IMR-90 (cell line): ENCODE results near the gene CYP46A1. TPM values are rescaled to one million over a fixed set of nuclear protein-coding genes. Genes with fewer than 3 reads are reported as not detected.

ENCODE experiments used
- ATAC-seq: fragments of 200-7000 bp; cut with Tn5 transposase; 2 replicates; pipeline ENCODE4 v1.9.1; 2020; ENCODE audit warnings: low read depth, mild to moderate bottlenecking, moderate library complexity
- BruUV-seq: library from RNA; stranded (reverse); fragments of 400-500 nt; replicated peaks from 2 replicates; lab custom pipeline; 2021; lab: Mats Ljungman, UMichigan
- CTCF ChIA-PET: fragments of 300-600 bp; formaldehyde crosslinking; extraction: SDS; loops from one replicate; lab custom pipeline; 2021; ENCODE audit warnings: antibody characterized with exemption; lab: Yijun Ruan, JAX
- POLR2A ChIA-PET: fragments of 300-600 bp; sonication (Branson Sonifier 250); formaldehyde crosslinking; loops from one replicate; lab custom pipeline; 2022; ENCODE audit warnings: antibody characterized with exemption; ENCODE audit not compliant: unreplicated experiment; lab: Charles Lee
- DNase-seq: peaks from one replicate; pipeline ENCODE4 v3.0.0; 2013
- H2AFZ ChIP-seq: replicated peaks from 2 replicates; pipeline ENCODE3; 2013; ENCODE audit warnings: low read length, mild to moderate bottlenecking; ENCODE audit not compliant: poor library complexity
- H2AK5ac ChIP-seq: 2 replicates; pipeline ENCODE4 v1.6.1; 2013; ENCODE audit warnings: low read depth, low read length, inconsistent platforms
- H2AK9ac ChIP-seq: replicated peaks from 2 replicates; pipeline ENCODE3; 2013; ENCODE audit warnings: mild to moderate bottlenecking, low read depth, low read length, moderate library complexity; ENCODE audit not compliant: poor library complexity
- H2BK120ac ChIP-seq: 2 replicates; pipeline ENCODE4 v1.6.1; 2013; ENCODE audit warnings: low read depth, low read length, inconsistent platforms
- H2BK15ac ChIP-seq: 3 replicates; pipeline ENCODE4 v1.6.1; 2013; ENCODE audit warnings: low read depth, low read length, inconsistent platforms
- H2BK20ac ChIP-seq: 2 replicates; pipeline ENCODE4 v1.6.1; 2013; ENCODE audit warnings: low read depth, mild to moderate bottlenecking, inconsistent platforms, low read length, moderate library complexity
- H2BK5ac ChIP-seq: 2 replicates; pipeline ENCODE4 v1.6.1; 2013; ENCODE audit warnings: mild to moderate bottlenecking, low read depth, low read length, inconsistent platforms; ENCODE audit not compliant: poor library complexity, severe bottlenecking
- H3K14ac ChIP-seq: replicated peaks from 2 replicates; pipeline ENCODE4 v1.6.1; 2013; ENCODE audit warnings: low read depth, low read length, inconsistent platforms
- H3K18ac ChIP-seq: 2 replicates; pipeline ENCODE4 v1.6.1; 2013; ENCODE audit warnings: low read depth, low read length, control low read depth
- H3K23ac ChIP-seq: 2 replicates; pipeline ENCODE4 v1.6.1; 2013; ENCODE audit warnings: low read depth, low read length, inconsistent platforms
- H3K27ac ChIP-seq: 2 replicates; pipeline ENCODE4 v1.5.1; 2013; ENCODE audit warnings: mild to moderate bottlenecking, control low read depth, low read length; ENCODE audit not compliant: insufficient read depth
- H3K27me3 ChIP-seq: 2 replicates; pipeline ENCODE4 v1.6.1; 2013; ENCODE audit warnings: low read length; ENCODE audit not compliant: control insufficient read depth, insufficient read depth
- H3K36me3 ChIP-seq: 2 replicates; pipeline ENCODE4 v1.6.1; 2013; ENCODE audit warnings: low read length, mixed read lengths; ENCODE audit not compliant: control insufficient read depth, insufficient read depth
- H3K4ac ChIP-seq: 2 replicates; pipeline ENCODE4 v1.6.1; 2013; ENCODE audit warnings: low read depth, low read length, inconsistent platforms
- H3K4me1 ChIP-seq: 2 replicates; pipeline ENCODE4 v1.6.1; 2013; ENCODE audit warnings: low read length, mixed read lengths; ENCODE audit not compliant: control insufficient read depth, insufficient read depth
- H3K4me2 ChIP-seq: 2 replicates; pipeline ENCODE4 v1.6.1; 2013; ENCODE audit warnings: low read depth, mild to moderate bottlenecking, control low read depth, low read length, moderate library complexity
- H3K4me3 ChIP-seq: 2 replicates; pipeline ENCODE4 v1.5.1; 2013; ENCODE audit warnings: low read depth, mild to moderate bottlenecking, control low read depth, low read length, moderate library complexity; ENCODE audit not compliant: insufficient read depth
- H3K56ac ChIP-seq: 2 replicates; pipeline ENCODE4 v1.6.1; 2013; ENCODE audit warnings: low read length, inconsistent platforms; ENCODE audit not compliant: insufficient read depth; ENCODE audit errors: extremely low read depth
- H3K79me1 ChIP-seq, 2 experiments: 2 replicates each; pipeline ENCODE4 v1.6.1; 2013; ENCODE audit warnings: low read length in 2 of 2, inconsistent platforms in 1 of 2, low read depth in 1 of 2
- H3K9ac ChIP-seq: 2 replicates; pipeline ENCODE4 v1.6.1; 2013; ENCODE audit warnings: low read depth, low read length, control low read depth
- H3K9me1 ChIP-seq: 2 replicates; pipeline ENCODE4 v1.6.1; 2013; ENCODE audit warnings: low read length, inconsistent platforms; ENCODE audit not compliant: insufficient read depth
- H3K9me3 ChIP-seq: 2 replicates; pipeline ENCODE4 v1.6.1; 2013; ENCODE audit warnings: low read length; ENCODE audit not compliant: control insufficient read depth, insufficient read depth
- H4K20me1 ChIP-seq: 2 replicates; pipeline ENCODE4 v1.6.1; 2013; ENCODE audit warnings: low read length, inconsistent platforms; ENCODE audit not compliant: insufficient read depth
- H4K5ac ChIP-seq: 2 replicates; pipeline ENCODE4 v1.6.1; 2013; ENCODE audit warnings: mild to moderate bottlenecking, low read depth, low read length, control low read depth
- H4K8ac ChIP-seq, 2 experiments: 2 replicates each; pipeline ENCODE4 v1.6.1; 2013; ENCODE audit warnings: low read depth in 2 of 2, low read length in 2 of 2, control low read depth in 1 of 2, inconsistent platforms in 1 of 2
- H4K91ac ChIP-seq: 2 replicates; pipeline ENCODE4 v1.6.1; 2013; ENCODE audit warnings: low read depth, low read length, inconsistent platforms; ENCODE audit not compliant: insufficient read depth
- BHLHE40 ChIP-seq: fragments of 150-350 bp; IDR thresholded peaks from 2 replicates; pipeline ENCODE4 v1.6.1; 2016; ENCODE audit warnings: mild to moderate bottlenecking, low read depth, low read length
- MAFK ChIP-seq: IDR thresholded peaks from 2 replicates; pipeline ENCODE4 v1.6.1; 2012; ENCODE audit warnings: low read depth, low read length, improper control_type of control experiment
- MAZ ChIP-seq: IDR thresholded peaks from 2 replicates; pipeline ENCODE4 v1.6.1; 2012; ENCODE audit warnings: low read depth, mild to moderate bottlenecking, low read length, improper control_type of control experiment, moderate library complexity, borderline replicate concordance
- NFE2L2 ChIP-seq: fragments of 150-350 bp; IDR thresholded peaks from 2 replicates; pipeline ENCODE4 v1.6.1; 2016; ENCODE audit warnings: low read depth, mild to moderate bottlenecking, low read length
- POLR2A ChIP-seq: IDR thresholded peaks from 2 replicates; pipeline ENCODE4 v1.6.1; 2012; ENCODE audit warnings: mild to moderate bottlenecking, low read depth, low read length
- RAD21 ChIP-seq: IDR thresholded peaks from 2 replicates; pipeline ENCODE4 v1.6.1; 2012; ENCODE audit warnings: low read length, improper control_type of control experiment
- RCOR1 ChIP-seq: IDR thresholded peaks from 2 replicates; pipeline ENCODE4 v1.6.1; 2012; ENCODE audit warnings: mild to moderate bottlenecking, low read length, improper control_type of control experiment; ENCODE audit not compliant: insufficient replicate concordance
- RFX5 ChIP-seq: IDR thresholded peaks from 2 replicates; pipeline ENCODE4 v1.8.0; 2012; ENCODE audit warnings: low read depth, mild to moderate bottlenecking, low read length, moderate library complexity
- WGBS, 2 experiments: methylation state at CpG; one replicate each; pipeline versions ENCODE4 v1.1.5 to v1.1.7; 2013; ENCODE audit warnings: missing lambda C conversion rate in 2 of 2; ENCODE audit not compliant: insufficient read length in 1 of 2; ENCODE audit errors: extremely low coverage in 2 of 2; 5-methylcytosine and 5-hydroxymethylcytosine counted together
- dilution Hi-C: fragments of 300-500 bp; cut with HindIII; formaldehyde crosslinking; loops from one replicate; pipeline ENCODE4 v1.14.3; 2018; ENCODE audit warnings: low sequenced_read_pairs; ENCODE audit not compliant: unreplicated experiment
- in situ Hi-C: fragments of 300-500 bp; cut with MboI; formaldehyde crosslinking; loops from 3 replicates; pipeline ENCODE4 v1.14.3; 2019; ENCODE audit warnings: low sequenced_read_pairs, inconsistent platforms, mixed read lengths
- intact Hi-C: fragments of 100-400 bp; cut with micrococcal nuclease; formaldehyde crosslinking; loops from 2 replicates; pipeline ENCODE4 v1.10.0; 2022
- polyA plus RNA-seq, 3 experiments: library from polyadenylated mRNA; depleted of rRNA; stranded (reverse); fragments of >200 nt; gene quantifications; 2 replicates each; pipeline ENCODE4 v1.2.3, GENCODE V29; 2012; ENCODE audit warnings: low replicate concordance in 1 of 3
- total RNA-seq: library from RNA; depleted of rRNA; stranded (reverse); fragments of >200 nt; gene quantifications from 2 replicates; pipeline ENCODE4 v1.2.3, GENCODE V29; 2012
- TF ChIP-seq, protein P1 (sequence below): fragments of 150-350 bp; IDR thresholded peaks from 2 replicates; pipeline ENCODE4 v1.6.1; 2016; ENCODE audit warnings: low read depth, mild to moderate bottlenecking, low read length, moderate library complexity, borderline replicate concordance
- TF ChIP-seq, protein P2 (sequence below): conservative IDR thresholded peaks from 2 replicates; pipeline ENCODE4 v1.5.1; 2012; ENCODE audit warnings: mild to moderate bottlenecking, low read depth, low read length, improper control_type of control experiment
- TF ChIP-seq, protein P3 (sequence below): fragments of 150-350 bp; IDR thresholded peaks from 2 replicates; pipeline ENCODE4 v1.6.1; 2017; ENCODE audit warnings: mild to moderate bottlenecking, antibody characterized with exemption, low read length, low read depth

CYP46A1 gene
- total and polyA plus RNA-seq, 2 of the 4 experiments (the other 2 are of a cell fraction), result 0.18 to 0.31 TPM

DNA sequence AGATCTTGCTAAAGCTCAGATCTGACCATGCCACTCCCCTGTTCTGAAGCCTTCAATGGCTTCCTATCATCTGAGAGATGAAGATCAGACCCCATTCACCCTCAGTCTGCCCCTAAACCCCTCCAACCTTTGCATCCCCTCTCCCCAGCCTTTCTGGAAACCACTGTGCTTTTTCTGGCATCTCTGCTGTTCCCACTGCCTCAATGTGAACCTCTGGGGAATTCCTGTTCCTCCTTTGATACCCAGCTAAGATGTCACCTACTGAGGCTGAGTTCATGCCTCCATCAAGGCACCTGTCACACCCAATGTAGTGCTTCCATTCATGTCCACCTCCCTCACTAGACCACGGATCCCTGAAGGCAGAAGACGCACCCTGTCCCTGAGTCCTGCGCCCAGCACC is 19.3 kb downstream of the CYP46A1 start:
- Histone ChIP-seq H3K79me1 (no peaks in the 10 kb centered on the region), H4K91ac (no peak overlapping the region), H3K4me1 (no peaks in the 10 kb centered on the region), H3K4me3 (no peak overlapping the region), H3K18ac (no peak overlapping the region), H3K4ac (no peak overlapping the region), H2BK15ac (no peak overlapping the region), H3K36me3 (no peaks in the 10 kb centered on the region), H3K4me2 (no peak overlapping the region), H3K9me1 (no peaks in the 10 kb centered on the region), H3K27me3 (peaks cover 8% of the 10 kb centered on the region; the same call in 1 of the 2 replicates), H2BK5ac (no peak overlapping the region), H2BK20ac (no peak overlapping the region), H4K5ac (no peak overlapping the region), H4K8ac (no peak overlapping the region), H3K23ac (no peak overlapping the region), H3K9me3 (peaks cover 10% of the 10 kb centered on the region), H2AFZ (no peak overlapping the region), H3K14ac (no peak overlapping the region), H3K9ac (no peak overlapping the region), H3K56ac (no peak overlapping the region), H2AK5ac (no peak overlapping the region), H4K20me1 (no peaks in the 10 kb centered on the region), H2BK120ac (no peak overlapping the region), H2AK9ac (no peak overlapping the region), H3K27ac (no peak overlapping the region)
- CTCF ChIA-PET, result no interaction called here
- intact Hi-C loops (no loop called here), in situ Hi-C loops (no loop called here), dilution Hi-C loops (no loop called here)
- TF ChIP-seq MAZ, result no peak
- TF ChIP-seq BHLHE40, result no peak
- TF ChIP-seq MAFK, result no peak
- TF ChIP-seq, protein P1, sequence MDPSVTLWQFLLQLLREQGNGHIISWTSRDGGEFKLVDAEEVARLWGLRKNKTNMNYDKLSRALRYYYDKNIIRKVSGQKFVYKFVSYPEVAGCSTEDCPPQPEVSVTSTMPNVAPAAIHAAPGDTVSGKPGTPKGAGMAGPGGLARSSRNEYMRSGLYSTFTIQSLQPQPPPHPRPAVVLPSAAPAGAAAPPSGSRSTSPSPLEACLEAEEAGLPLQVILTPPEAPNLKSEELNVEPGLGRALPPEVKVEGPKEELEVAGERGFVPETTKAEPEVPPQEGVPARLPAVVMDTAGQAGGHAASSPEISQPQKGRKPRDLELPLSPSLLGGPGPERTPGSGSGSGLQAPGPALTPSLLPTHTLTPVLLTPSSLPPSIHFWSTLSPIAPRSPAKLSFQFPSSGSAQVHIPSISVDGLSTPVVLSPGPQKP, result no peak
- TF ChIP-seq RFX5, result no peak
- TF ChIP-seq, protein P2, sequence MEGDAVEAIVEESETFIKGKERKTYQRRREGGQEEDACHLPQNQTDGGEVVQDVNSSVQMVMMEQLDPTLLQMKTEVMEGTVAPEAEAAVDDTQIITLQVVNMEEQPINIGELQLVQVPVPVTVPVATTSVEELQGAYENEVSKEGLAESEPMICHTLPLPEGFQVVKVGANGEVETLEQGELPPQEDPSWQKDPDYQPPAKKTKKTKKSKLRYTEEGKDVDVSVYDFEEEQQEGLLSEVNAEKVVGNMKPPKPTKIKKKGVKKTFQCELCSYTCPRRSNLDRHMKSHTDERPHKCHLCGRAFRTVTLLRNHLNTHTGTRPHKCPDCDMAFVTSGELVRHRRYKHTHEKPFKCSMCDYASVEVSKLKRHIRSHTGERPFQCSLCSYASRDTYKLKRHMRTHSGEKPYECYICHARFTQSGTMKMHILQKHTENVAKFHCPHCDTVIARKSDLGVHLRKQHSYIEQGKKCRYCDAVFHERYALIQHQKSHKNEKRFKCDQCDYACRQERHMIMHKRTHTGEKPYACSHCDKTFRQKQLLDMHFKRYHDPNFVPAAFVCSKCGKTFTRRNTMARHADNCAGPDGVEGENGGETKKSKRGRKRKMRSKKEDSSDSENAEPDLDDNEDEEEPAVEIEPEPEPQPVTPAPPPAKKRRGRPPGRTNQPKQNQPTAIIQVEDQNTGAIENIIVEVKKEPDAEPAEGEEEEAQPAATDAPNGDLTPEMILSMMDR, result no peak
- no peak for TF ChIP-seq NFE2L2
- TF ChIP-seq RAD21, result no peak
- TF ChIP-seq, protein P3, sequence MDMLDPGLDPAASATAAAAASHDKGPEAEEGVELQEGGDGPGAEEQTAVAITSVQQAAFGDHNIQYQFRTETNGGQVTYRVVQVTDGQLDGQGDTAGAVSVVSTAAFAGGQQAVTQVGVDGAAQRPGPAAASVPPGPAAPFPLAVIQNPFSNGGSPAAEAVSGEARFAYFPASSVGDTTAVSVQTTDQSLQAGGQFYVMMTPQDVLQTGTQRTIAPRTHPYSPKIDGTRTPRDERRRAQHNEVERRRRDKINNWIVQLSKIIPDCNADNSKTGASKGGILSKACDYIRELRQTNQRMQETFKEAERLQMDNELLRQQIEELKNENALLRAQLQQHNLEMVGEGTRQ, result no peak
- no peak for TF ChIP-seq POLR2A
- no peak for TF ChIP-seq RCOR1
- POLR2A ChIA-PET, result no interaction called here
- DNase-seq (no peak), ATAC-seq (no peak)
- no TSS peak for BruUV-seq
- no CpG with 5 or more reads among the region's 3 CpGs for WGBS, 2 experiments
